Nucleus accumbens (tissue), 56 donors: Measurements from ENCODE around the gene DELE1.

Source experiments
- DNase-seq, 56 donors: peaks; one replicate each; lab custom pipeline; 2025; lab: John Stamatoyannopoulos, UW

The DELE1 gene

DNA sequence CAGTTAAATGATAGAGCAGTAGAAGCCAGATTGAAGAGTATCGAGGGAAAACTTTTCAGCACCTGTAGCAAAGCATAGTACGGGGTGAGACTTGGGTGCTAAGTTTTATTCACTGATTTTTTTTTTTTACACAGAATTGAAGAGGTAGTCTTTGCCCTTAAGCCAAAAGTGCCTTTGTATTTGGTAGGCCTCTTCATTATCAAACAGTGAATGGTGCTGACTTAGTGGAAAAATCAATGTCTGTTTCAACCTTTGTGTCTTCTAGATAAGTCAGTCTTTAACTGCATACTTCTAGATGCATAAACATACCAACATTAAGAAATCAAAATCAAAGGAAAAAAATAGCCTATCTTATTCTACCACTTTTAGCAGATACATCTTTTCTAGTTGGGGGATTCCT lies 59.0 kb downstream of the DELE1 start:
- DNase-seq = no peak

DNA sequence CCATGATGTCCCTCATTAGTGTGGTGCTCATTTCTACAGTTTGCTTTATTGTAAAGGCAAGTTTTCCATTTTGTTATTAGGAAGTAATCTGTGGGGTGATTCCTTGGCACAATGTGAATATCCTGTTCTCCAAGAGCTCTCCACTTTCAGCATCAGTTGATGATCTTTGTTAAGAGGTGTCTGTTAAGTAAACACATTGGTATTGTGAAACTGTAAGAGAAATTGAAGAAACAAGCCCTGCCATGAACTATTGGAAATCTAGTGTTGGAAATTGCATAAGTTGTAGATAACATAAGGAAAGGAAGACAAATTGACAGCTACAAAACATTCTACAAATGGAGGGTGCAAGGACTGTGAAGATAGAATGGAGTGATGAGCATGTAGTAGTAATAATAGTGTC lies 62.4 kb downstream of the DELE1 start:
- DNase-seq = no peak

DNA sequence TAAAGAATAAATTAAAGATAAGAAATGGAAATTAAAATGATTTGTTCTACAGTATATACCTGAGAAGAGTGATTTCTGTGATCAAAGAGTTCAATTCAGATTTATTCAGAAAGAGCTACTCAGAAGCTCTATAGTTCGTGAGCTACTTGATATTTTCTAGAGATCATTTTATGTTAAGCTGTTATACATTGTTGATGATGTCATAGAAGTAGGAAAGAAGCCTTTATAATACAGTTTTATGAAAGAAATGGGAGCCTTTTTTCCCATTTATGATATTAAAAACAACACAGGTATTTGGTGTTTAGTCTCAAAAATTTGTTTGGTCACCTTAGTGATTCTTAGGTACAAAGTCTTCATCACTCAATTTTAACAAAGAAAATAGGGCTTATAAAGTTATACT lies 66.0 kb downstream of the DELE1 start:
- DNase-seq = no peak
